ENCODE data around the gene TPRG1L. TPM values are rescaled to one million over a fixed set of nuclear protein-coding genes. Genes with fewer than 3 reads are reported as not detected.

TPRG1L gene
- total and polyA plus RNA-seq, 10 of the 15 experiments (the other 5 are each of a cell fraction or from before 2014, with no cell fraction given) = 1.5 to 16.5 (median 8.0) TPM

DNA sequence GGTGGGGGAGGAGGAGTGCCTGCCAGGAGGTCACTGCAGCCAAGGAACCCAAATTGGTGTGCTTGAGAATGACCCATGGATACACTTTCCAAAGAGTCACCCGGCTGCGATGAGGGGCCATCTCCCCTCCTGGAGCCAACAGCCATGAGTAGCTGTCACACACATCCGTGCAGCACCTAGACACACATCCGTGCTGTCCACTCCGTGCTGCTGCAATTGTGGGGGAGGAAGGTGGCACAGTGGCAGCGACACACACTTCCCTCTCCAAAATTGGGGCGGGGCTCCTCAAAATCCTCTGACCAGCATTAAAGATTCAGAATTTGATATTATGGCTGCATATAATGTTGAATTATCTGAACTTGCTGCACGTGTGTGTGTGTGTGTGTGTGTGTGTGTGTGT lies 43.3 kb downstream of the TPRG1L start (continued):
- TF ChIP-seq, protein P1, sequence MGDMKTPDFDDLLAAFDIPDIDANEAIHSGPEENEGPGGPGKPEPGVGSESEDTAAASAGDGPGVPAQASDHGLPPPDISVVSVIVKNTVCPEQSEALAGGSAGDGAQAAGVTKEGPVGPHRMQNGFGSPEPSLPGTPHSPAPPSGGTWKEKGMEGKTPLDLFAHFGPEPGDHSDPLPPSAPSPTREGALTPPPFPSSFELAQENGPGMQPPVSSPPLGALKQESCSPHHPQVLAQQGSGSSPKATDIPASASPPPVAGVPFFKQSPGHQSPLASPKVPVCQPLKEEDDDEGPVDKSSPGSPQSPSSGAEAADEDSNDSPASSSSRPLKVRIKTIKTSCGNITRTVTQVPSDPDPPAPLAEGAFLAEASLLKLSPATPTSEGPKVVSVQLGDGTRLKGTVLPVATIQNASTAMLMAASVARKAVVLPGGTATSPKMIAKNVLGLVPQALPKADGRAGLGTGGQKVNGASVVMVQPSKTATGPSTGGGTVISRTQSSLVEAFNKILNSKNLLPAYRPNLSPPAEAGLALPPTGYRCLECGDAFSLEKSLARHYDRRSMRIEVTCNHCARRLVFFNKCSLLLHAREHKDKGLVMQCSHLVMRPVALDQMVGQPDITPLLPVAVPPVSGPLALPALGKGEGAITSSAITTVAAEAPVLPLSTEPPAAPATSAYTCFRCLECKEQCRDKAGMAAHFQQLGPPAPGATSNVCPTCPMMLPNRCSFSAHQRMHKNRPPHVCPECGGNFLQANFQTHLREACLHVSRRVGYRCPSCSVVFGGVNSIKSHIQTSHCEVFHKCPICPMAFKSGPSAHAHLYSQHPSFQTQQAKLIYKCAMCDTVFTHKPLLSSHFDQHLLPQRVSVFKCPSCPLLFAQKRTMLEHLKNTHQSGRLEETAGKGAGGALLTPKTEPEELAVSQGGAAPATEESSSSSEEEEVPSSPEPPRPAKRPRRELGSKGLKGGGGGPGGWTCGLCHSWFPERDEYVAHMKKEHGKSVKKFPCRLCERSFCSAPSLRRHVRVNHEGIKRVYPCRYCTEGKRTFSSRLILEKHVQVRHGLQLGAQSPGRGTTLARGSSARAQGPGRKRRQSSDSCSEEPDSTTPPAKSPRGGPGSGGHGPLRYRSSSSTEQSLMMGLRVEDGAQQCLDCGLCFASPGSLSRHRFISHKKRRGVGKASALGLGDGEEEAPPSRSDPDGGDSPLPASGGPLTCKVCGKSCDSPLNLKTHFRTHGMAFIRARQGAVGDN (IDR thresholded peaks at IDR 0.05) = no peak
- TF ChIP-seq DPF2 (IDR thresholded peaks at IDR 0.05) (no peak), IKZF2 (IDR thresholded peaks at IDR 0.05) (no peak)

DNA sequence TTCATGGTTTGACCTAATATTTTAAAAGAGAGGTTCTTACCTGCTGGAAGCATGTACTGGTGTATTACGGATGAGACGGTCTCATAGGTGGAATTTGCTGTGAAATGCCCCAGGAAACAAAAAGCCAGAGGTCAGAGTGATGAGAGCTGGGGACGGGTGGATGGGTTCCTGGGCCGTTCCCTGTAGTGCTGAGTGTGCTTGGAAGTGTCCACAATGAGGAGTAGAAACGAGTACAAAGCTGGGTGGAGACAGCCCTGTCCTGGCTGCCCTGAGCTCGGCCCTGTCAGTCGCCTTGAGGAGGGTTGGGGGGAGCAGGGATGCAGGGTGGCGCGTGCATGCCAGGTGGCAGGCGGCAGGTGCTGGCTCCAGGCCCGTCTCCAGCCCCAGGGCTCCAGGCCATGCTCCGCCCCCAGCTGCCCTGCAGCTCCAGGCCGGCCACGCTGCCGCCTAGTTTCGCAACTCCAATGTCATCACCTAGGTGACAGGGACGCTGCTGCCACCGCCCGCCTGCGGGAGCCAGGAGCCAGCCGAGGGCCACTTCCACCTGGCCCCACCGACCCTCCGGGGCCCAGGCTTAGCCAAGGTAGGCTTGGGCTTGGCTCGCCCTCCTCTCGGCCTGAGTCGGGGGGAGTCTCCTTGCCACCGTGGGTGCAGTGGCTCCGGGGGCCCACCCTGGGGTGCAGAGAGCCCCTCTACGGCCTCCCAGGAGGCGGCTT lies 43.9 kb downstream of the TPRG1L start:
- Histone ChIP-seq H3K4me1 (ENCODE audit: control insufficient read depth, insufficient read depth, low read length) (peaks cover 72% of the 10 kb centered on the region), H3K9ac (ENCODE audit: control insufficient read depth, insufficient read depth, low read length) (no peak overlapping the region), H4K20me1 (ENCODE audit: control insufficient read depth, insufficient read depth) (no peaks in the 10 kb centered on the region), H3K27ac (ENCODE audit: control insufficient read depth, insufficient read depth) (no peak overlapping the region), H3K79me2 (ENCODE audit: control insufficient read depth, insufficient read depth, low read length) (peaks cover 81% of the 10 kb centered on the region), H3K9me3 (replicated peaks; ENCODE audit: control insufficient read depth, insufficient read depth, low read length) (no peaks in the 10 kb centered on the region), H3K4me3 (no peak overlapping the region), H3K27me3 (replicated peaks in 1 of 2; ENCODE audit: control insufficient read depth in 2 of 2, insufficient read depth in 2 of 2, low read length in 1 of 2) (no peaks in the 10 kb centered on the region), H2AFZ (ENCODE audit: control insufficient read depth, low read depth, low read length) (no peak overlapping the region), H3K36me3 (ENCODE audit: control insufficient read depth in 2 of 2, insufficient read depth in 2 of 2, low read length in 1 of 2) (peaks cover 0 to 12% of the 10 kb centered on the region in 2 experiments; a peak in 2 of 4 replicates), H3K4me2 (ENCODE audit: control insufficient read depth, insufficient read depth) (no peak overlapping the region)
- intact Hi-C loops (cut with micrococcal nuclease; ENCODE audit: unreplicated experiment) (loop anchor here (5.0 kb wide), 1 partner anchor 54 kb away; no protein-coding TSS in a partner anchor), in situ Hi-C loops (cut with MboI) (no loop called here)
- ChIA-PET SMC1A (ENCODE audit: uncharacterized antibody, unreplicated experiment) (interaction anchor here (5.8 to 6.0 kb wide), 2 partner anchors 9 to 15 kb away, joined by 54 to 117 read pairs; partner anchors contain the start of gene TP73), CTCF (no interaction called here), POLR2A (interaction anchor here (1.1 to 5.9 kb wide), 2 partner anchors 9 to 15 kb away, joined by 3 to 184 read pairs; partner anchors contain the start of genes TP73 and WRAP73), RAD21 (ENCODE audit: unreplicated experiment) (interaction anchor here (5.7 kb wide), 1 partner anchor 8 kb away, joined by 80 read pairs; no protein-coding TSS in a partner anchor)
- no peak for ATAC-seq
- FAIRE-seq = no peak
- WGBS (ENCODE audit: insufficient coverage, insufficient replicate concordance, low lambda C conversion rate, missing lambda C conversion rate) = 85% methylated on average over 16 of the region's 30 CpGs
- TF ChIP-seq MTA3 (IDR thresholded peaks at IDR 0.05; ENCODE audit: borderline replicate concordance, low read length) (no peak), TCF7 (IDR thresholded peaks at IDR 0.05; ENCODE audit: borderline replicate concordance) (no peak)
- DNase-seq (ENCODE audit: low read depth, low spot score) = no peak
- BruUV-seq (replicated peaks) = no TSS peak

Data from GM12878 (cell line).